CD14-positive monocyte (primary cell): Measurements from ENCODE around the gene CPD. TPM values are rescaled to one million over a fixed set of nuclear protein-coding genes. Genes with fewer than 3 reads are reported as not detected.

Source experiments
- DNase-seq, 3 donors: peaks; one replicate each; pipeline ENCODE4 v3.0.0-alpha.2; 2011 to 2022
- H2AFZ ChIP-seq: 2 replicates; pipeline ENCODE4 v1.6.0; 2012; ENCODE audit warnings: mild to moderate bottlenecking, low read depth, low read length, inconsistent platforms; ENCODE audit not compliant: insufficient read depth, poor library complexity, severe bottlenecking
- H3K27ac ChIP-seq, 2 donors: 1 replicate in 1 of 2; 2 replicates in 1 of 2; pipeline ENCODE4 v1.5.1; 2012 to 2013; ENCODE audit warnings: low read length in 2 of 2, control low read depth in 1 of 2, inconsistent platforms in 1 of 2, low read depth in 1 of 2, mild to moderate bottlenecking in 1 of 2
- H3K27me3 ChIP-seq, 2 donors: one replicate each; pipeline versions ENCODE4 v1.6.0 to v1.6.1; 2011 to 2013; ENCODE audit warnings: low read length in 2 of 2; ENCODE audit not compliant: control insufficient read depth in 2 of 2, insufficient read depth in 2 of 2
- H3K36me3 ChIP-seq, 2 donors: replicated peaks in 1 of 2; 1 replicate in 1 of 2; 2 replicates in 1 of 2; pipeline versions ENCODE4 v1.5.1 to v1.6.1; 2012 to 2013; ENCODE audit warnings: low read length in 2 of 2, control low read depth in 1 of 2, inconsistent platforms in 1 of 2, mild to moderate bottlenecking in 1 of 2; ENCODE audit not compliant: insufficient read depth in 2 of 2, control insufficient read depth in 1 of 2
- H3K4me1 ChIP-seq, 2 donors: 1 replicate in 1 of 2; 2 replicates in 1 of 2; pipeline versions ENCODE4 v1.5.1 to v1.6.1; 2012 to 2013; ENCODE audit warnings: low read length in 2 of 2, control low read depth in 1 of 2, inconsistent platforms in 1 of 2, mild to moderate bottlenecking in 1 of 2, moderate library complexity in 1 of 2; ENCODE audit not compliant: insufficient read depth in 2 of 2, control insufficient read depth in 1 of 2
- H3K4me2 ChIP-seq: replicated peaks from 2 replicates; pipeline ENCODE3; 2012; ENCODE audit warnings: low read length, moderate library complexity, mild to moderate bottlenecking; ENCODE audit not compliant: poor library complexity, severe bottlenecking; ENCODE audit errors: extremely low read depth
- H3K4me3 ChIP-seq, 3 experiments: fragments of 200-600 bp in 1 of 3; sonication (generic) in 1 of 3; replicated peaks in 1 of 3; 1 replicate in 2 of 3; 2 replicates in 1 of 3; pipeline ENCODE4 v1.5.1; 2011 to 2013; ENCODE audit warnings: low read length in 3 of 3, mild to moderate bottlenecking in 3 of 3, control low read depth in 2 of 3, low read depth in 2 of 3, inconsistent platforms in 1 of 3, moderate library complexity in 1 of 3
- H3K79me2 ChIP-seq: 2 replicates; pipeline ENCODE4 v1.6.0; 2012; ENCODE audit warnings: mild to moderate bottlenecking, control low read depth, inconsistent platforms, low read length, moderate library complexity; ENCODE audit not compliant: insufficient read depth
- H3K9ac ChIP-seq: 2 replicates; pipeline ENCODE4 v1.6.0; 2017; ENCODE audit warnings: low read length, mild to moderate bottlenecking; ENCODE audit not compliant: insufficient read depth, poor library complexity, severe bottlenecking
- H3K9me3 ChIP-seq, 2 donors: replicated peaks in 1 of 2; 1 replicate in 1 of 2; 2 replicates in 1 of 2; pipeline versions ENCODE4 v1.5.1 to v1.6.1; 2012 to 2013; ENCODE audit warnings: low read length in 2 of 2, control low read depth in 1 of 2; ENCODE audit not compliant: control insufficient read depth in 1 of 2, insufficient read depth in 1 of 2
- H4K20me1 ChIP-seq: 2 replicates; pipeline ENCODE4 v1.6.0; 2012; ENCODE audit warnings: mild to moderate bottlenecking, low read length, control low read depth, moderate library complexity; ENCODE audit not compliant: insufficient read depth
- H3K27ac Mint-ChIP-seq, 7 donors: one replicate each; pipeline ENCODE4 v1.8.0; 2020; ENCODE audit warnings: mild to moderate bottlenecking in 7 of 7, mixed read lengths in 7 of 7, moderate library complexity in 6 of 7, inconsistent platforms in 2 of 7
- H3K27me3 Mint-ChIP-seq, 3 donors: one replicate each; pipeline ENCODE4 v1.8.0; 2021 to 2022; ENCODE audit warnings: low read depth in 3 of 3, mild to moderate bottlenecking in 3 of 3, mixed read lengths in 3 of 3, moderate library complexity in 3 of 3, inconsistent platforms in 1 of 3
- H3K36me3 Mint-ChIP-seq, 2 donors: one replicate each; pipeline ENCODE4 v1.8.0; 2020; ENCODE audit warnings: mixed read lengths in 2 of 2, inconsistent platforms in 1 of 2, mild to moderate bottlenecking in 1 of 2
- H3K4me1 Mint-ChIP-seq: one replicate; pipeline ENCODE4 v1.8.0; 2020; ENCODE audit warnings: mild to moderate bottlenecking, mixed read lengths
- H3K4me3 Mint-ChIP-seq, 2 donors: one replicate each; pipeline ENCODE4 v1.8.0; 2020; ENCODE audit warnings: mild to moderate bottlenecking in 2 of 2, mixed read lengths in 2 of 2, moderate library complexity in 1 of 2
- H3K9me3 Mint-ChIP-seq, 7 donors: one replicate each; pipeline ENCODE4 v1.8.0; 2020 to 2022; ENCODE audit warnings: mixed read lengths in 7 of 7, mild to moderate bottlenecking in 6 of 7, moderate library complexity in 6 of 7, inconsistent platforms in 2 of 7
- CTCF ChIP-seq: fragments of 200-600 bp; IDR thresholded peaks from one replicate; pipeline ENCODE4 v1.8.0; 2022; ENCODE audit warnings: antibody characterized with exemption, mild to moderate bottlenecking
- WGBS: methylation state at CpG from one replicate; pipeline ENCODE4 v1.1.5; 2013; ENCODE audit warnings: missing lambda C conversion rate; ENCODE audit not compliant: insufficient coverage; 5-methylcytosine and 5-hydroxymethylcytosine counted together
- intact Hi-C, 2 donors: fragments of 100-400 bp; cut with micrococcal nuclease; formaldehyde crosslinking; loops; one replicate each; pipeline versions ENCODE4 v1.15.0 to v1.15.1; 2023
- polyA plus RNA-seq, 3 donors: library from polyadenylated mRNA; depleted of rRNA in 1 of 3; unstranded in 2 of 3; stranded (reverse) in 1 of 3; fragments of 300-500 nt in 2 of 3; fragments of >200 nt in 1 of 3; fragmentation: Illumina TruSeq in 2 of 3; gene quantifications; 1 replicate in 2 of 3; 2 replicates in 1 of 3; pipeline ENCODE4 v1.2.3, GENCODE V29; 2012 to 2021

Gene CPD
- polyA plus RNA-seq, 3 donors = 9.2 to 47.0 (median 32.2) TPM

GRCh38 chr17:30377574-30378240 is 1.0 kb upstream of the CPD start:
- Histone ChIP-seq H3K9ac (no peak overlapping the region), H3K9me3 (no peaks in the 10 kb centered on the region), H3K4me3 (peak overlapping the region in 2 of 3 experiments; percentile 85 to 94), H4K20me1 (peaks cover 31% of the 10 kb centered on the region), H3K79me2 (peaks cover 40% of the 10 kb centered on the region), H3K4me1 (peaks cover 26 to 39% of the 10 kb centered on the region in 2 donors), H3K36me3 (no peaks in the 10 kb centered on the region), H3K27ac (no peak overlapping the region), H3K4me2 (peak overlapping the region; percentile 91), H3K27me3 (no peaks in the 10 kb centered on the region), H2AFZ (peak overlapping the region; percentile 92)
- Mint-ChIP-seq H3K36me3 (peaks cover 0 to 5% of the 10 kb centered on the region in 2 donors), H3K4me3 (peak overlapping the region; percentile 94 to 97), H3K9me3 (peaks cover 0 to 3% (median 0%) of the 10 kb centered on the region in 7 donors), H3K4me1 (peaks cover 44% of the 10 kb centered on the region), H3K27ac (peak overlapping the region; percentile 58 to 96 (median 84)), H3K27me3 (peaks cover 3 to 11% (median 4%) of the 10 kb centered on the region in 3 donors)
- WGBS = 69% methylated on average over 8 of the region's 11 CpGs
- TF ChIP-seq CTCF = no peak
- no peak for DNase-seq
- intact Hi-C loops = loop anchor here (5.0 kb wide), 2 partner anchors 35 to 40 kb away; no protein-coding TSS in a partner anchor

- peak overlapping the region; percentile 77 to 94 (median 85) for H3K4me3 ChIP-seq
- TF ChIP-seq CTCF = no peak
- Mint-ChIP-seq H3K9me3 (peaks cover 0 to 3% (median 0%) of the 10 kb centered on the region in 7 donors), H3K4me3 (peak overlapping the region; percentile 94 to 97), H3K36me3 (peaks cover 0 to 5% of the 10 kb centered on the region in 2 donors), H3K4me1 (peaks cover 50% of the 10 kb centered on the region), H3K27ac (peak overlapping the region; percentile 67 to 96 (median 88)), H3K27me3 (peaks cover 3 to 11% (median 4%) of the 10 kb centered on the region in 3 donors)
- H2AFZ ChIP-seq = peak overlapping the region; percentile 92
- H3K4me1 ChIP-seq = peaks cover 32 to 46% of the 10 kb centered on the region in 2 donors
- peak overlapping the region; percentile 91 for H3K4me2 ChIP-seq
- intact Hi-C loops = loop anchor here (5.0 kb wide), 2 partner anchors 36 to 41 kb away; no protein-coding TSS in a partner anchor
- H3K27me3 ChIP-seq = no peaks in the 10 kb centered on the region
- no peaks in the 10 kb centered on the region for H3K36me3 ChIP-seq
- H3K9me3 ChIP-seq = no peaks in the 10 kb centered on the region
- peaks cover 46% of the 10 kb centered on the region for H3K79me2 ChIP-seq
- H3K27ac ChIP-seq = peak overlapping the region; percentile 40 to 80
- WGBS = 1% methylated on average over 29 of the region's 31 CpGs
- H3K9ac ChIP-seq = peak overlapping the region; percentile 87
- H4K20me1 ChIP-seq = peaks cover 37% of the 10 kb centered on the region
- DNase-seq = peak in 1 of 3 donors; percentile 45
Measured at GRCh38 chr17:30378241-30378824, 394 bp upstream of the CPD start.
